Measurements from ENCODE around the gene SNURF. TPM values are rescaled to one million over a fixed set of nuclear protein-coding genes. Genes with fewer than 3 reads are reported as not detected.
"Not testable (repeated sequence)": the region's sequence is repeated elsewhere in the genome, so short reads cannot be mapped to it uniquely, and the experiment has no call there.

SNURF gene
- 1 to 10 TPM in 1 of 4 donors, under 1 TPM in 1, not detected in 2; 0.61 to 3.1 TPM for total RNA-seq

- Histone ChIP-seq H3K4me3 (peak within 1 kb of the TSS; percentile 49 to 82 (median 72)), H3K9me3 (peaks cover 0 to 21% (median 0%) of the 10 kb centered on the region in 3 donors), H3K36me3 (no peaks in the 10 kb centered on the region), H3K4me1 (peaks cover 0 to 12% (median 3%) of the 10 kb centered on the region in 3 donors), H3K27ac (peak within 1 kb of the TSS; percentile 71 to 94 (median 90)), H3K27me3 (no peaks in the 10 kb centered on the region)
- intact Hi-C loops (cut with DNase I), result no loop called here
- TF ChIP-seq POLR2A (IDR thresholded peaks at IDR 0.05), result peak in 2 of 4 donors; percentile 74 to 81
- no peak for TF ChIP-seq CTCF (IDR thresholded peaks at IDR 0.05)
- WGBS, 2 donors, result 53 to 67% methylated on average over 19 to 31 of the region's 47 CpGs
- DNase-seq, result peak; percentile 20
These were observed at the start of gene SNURF, which contains the start of gene SNRPN for GRCh38 chr15:24954783-24955530. SNURF (plus strand) TSS chr15:24954987; CDS start chr15:24955049, 62 bp downstream. SNRPN (plus strand) TSS chr15:24954987; CDS start chr15:24974454, 19,467 bp downstream.

- Histone ChIP-seq H3K27ac (no peak overlapping the region), H3K27me3 (no peaks in the 10 kb centered on the region)
These were observed 38.3 kb upstream of the SNURF start for GRCh38 chr15:24916305-24917009.

GRCh38 chr15:24917431-24917830, 37.4 kb upstream of the SNURF start:
- intact Hi-C loops (cut with DNase I), result no loop called here
- 87% methylated on average over 14 of the region's 14 CpGs for WGBS, 2 donors
- no peaks in the 10 kb centered on the region for H3K4me1 ChIP-seq
- no peaks in the 10 kb centered on the region for H3K36me3 ChIP-seq
- H3K9me3 ChIP-seq, result peaks cover 0 to 5% (median 0%) of the 10 kb centered on the region in 3 donors
- no peaks in the 10 kb centered on the region for H3K27me3 ChIP-seq
- DNase-seq, result no peak
- TF ChIP-seq POLR2A (IDR thresholded peaks at IDR 0.05), result no peak
- TF ChIP-seq CTCF (IDR thresholded peaks at IDR 0.05), result no peak
- H3K27ac ChIP-seq, result no peak overlapping the region
- no peak overlapping the region for H3K4me3 ChIP-seq

More at GRCh38 chr15:24916305-24917009, 38.3 kb upstream of the SNURF start:
- intact Hi-C loops (cut with DNase I), result no loop called here
- WGBS, 2 donors, result 74 to 75% methylated on average over 8 of the region's 8 CpGs
- no peak overlapping the region for H3K4me3 ChIP-seq
- H3K9me3 ChIP-seq, result peaks cover 0 to 5% (median 1%) of the 10 kb centered on the region in 3 donors
- H3K36me3 ChIP-seq, result no peaks in the 10 kb centered on the region
- no peaks in the 10 kb centered on the region for H3K4me1 ChIP-seq
- no peak for TF ChIP-seq CTCF (IDR thresholded peaks at IDR 0.05)
- TF ChIP-seq POLR2A (IDR thresholded peaks at IDR 0.05), result no peak
- DNase-seq, result no peak

GRCh38 chr15:24919446-24919845, 35.3 kb upstream of the SNURF start:
- Histone ChIP-seq H3K27ac (no peak overlapping the region), H3K9me3 (no peaks in the 10 kb centered on the region), H3K4me1 (no peaks in the 10 kb centered on the region), H3K36me3 (no peaks in the 10 kb centered on the region), H3K4me3 (no peak overlapping the region), H3K27me3 (no peaks in the 10 kb centered on the region)
- intact Hi-C loops (cut with DNase I), result no loop called here
- no peak for DNase-seq
- WGBS, 2 donors, result 66 to 68% methylated on average over 2 of the region's 2 CpGs
- no peak for TF ChIP-seq CTCF (IDR thresholded peaks at IDR 0.05)

GRCh38 chr15:24922781-24923180, 32.0 kb upstream of the SNURF start:
- DNase-seq; H3K4me1 ChIP-seq; H3K9me3 ChIP-seq; H3K27me3 ChIP-seq; H3K4me3 ChIP-seq; H3K27ac ChIP-seq; intact Hi-C loops (cut with DNase I); H3K36me3 ChIP-seq: not testable (repeated sequence)
- 75 to 92% methylated on average over 5 to 6 of the region's 6 CpGs for WGBS, 2 donors

Measured in esophagus squamous epithelium (tissue), 5 donors.